Measurements from ENCODE around the gene RHOB.

DNA sequence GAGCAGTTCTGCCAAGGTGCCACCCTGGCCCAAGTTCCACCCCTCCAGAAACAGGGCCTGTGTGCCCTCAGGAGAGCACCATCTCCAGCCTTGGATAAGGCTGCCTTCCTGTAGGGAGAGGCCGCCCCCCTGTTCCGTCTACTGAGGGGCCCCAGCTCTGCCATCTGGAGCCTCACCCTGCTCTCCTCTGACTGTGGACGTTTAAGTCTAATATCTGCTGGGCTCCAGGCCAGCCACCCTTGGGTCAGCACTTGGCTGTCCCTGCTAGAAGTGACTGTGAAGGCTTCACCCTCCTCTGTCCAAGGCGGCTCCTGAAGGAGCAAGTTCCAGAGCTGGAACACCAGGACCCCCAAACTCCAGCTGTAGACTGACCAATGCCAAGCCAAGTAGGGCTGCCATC is 26.3 kb downstream of the RHOB start:
- TF ChIP-seq POLR2AphosphoS5 (IDR thresholded peaks at IDR 0.05; ENCODE audit: low read depth, low read length) = no peak
- TF ChIP-seq, protein P1, sequence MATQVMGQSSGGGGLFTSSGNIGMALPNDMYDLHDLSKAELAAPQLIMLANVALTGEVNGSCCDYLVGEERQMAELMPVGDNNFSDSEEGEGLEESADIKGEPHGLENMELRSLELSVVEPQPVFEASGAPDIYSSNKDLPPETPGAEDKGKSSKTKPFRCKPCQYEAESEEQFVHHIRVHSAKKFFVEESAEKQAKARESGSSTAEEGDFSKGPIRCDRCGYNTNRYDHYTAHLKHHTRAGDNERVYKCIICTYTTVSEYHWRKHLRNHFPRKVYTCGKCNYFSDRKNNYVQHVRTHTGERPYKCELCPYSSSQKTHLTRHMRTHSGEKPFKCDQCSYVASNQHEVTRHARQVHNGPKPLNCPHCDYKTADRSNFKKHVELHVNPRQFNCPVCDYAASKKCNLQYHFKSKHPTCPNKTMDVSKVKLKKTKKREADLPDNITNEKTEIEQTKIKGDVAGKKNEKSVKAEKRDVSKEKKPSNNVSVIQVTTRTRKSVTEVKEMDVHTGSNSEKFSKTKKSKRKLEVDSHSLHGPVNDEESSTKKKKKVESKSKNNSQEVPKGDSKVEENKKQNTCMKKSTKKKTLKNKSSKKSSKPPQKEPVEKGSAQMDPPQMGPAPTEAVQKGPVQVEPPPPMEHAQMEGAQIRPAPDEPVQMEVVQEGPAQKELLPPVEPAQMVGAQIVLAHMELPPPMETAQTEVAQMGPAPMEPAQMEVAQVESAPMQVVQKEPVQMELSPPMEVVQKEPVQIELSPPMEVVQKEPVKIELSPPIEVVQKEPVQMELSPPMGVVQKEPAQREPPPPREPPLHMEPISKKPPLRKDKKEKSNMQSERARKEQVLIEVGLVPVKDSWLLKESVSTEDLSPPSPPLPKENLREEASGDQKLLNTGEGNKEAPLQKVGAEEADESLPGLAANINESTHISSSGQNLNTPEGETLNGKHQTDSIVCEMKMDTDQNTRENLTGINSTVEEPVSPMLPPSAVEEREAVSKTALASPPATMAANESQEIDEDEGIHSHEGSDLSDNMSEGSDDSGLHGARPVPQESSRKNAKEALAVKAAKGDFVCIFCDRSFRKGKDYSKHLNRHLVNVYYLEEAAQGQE (IDR thresholded peaks at IDR 0.05; ENCODE audit: insufficient read depth in 1 of 2, low read depth in 2 of 2, low read length in 1 of 2) = no peak

Data from Panc1 (cell line).